ENCODE data around the gene TRAPPC10. TPM values are rescaled to one million over a fixed set of nuclear protein-coding genes. Genes with fewer than 3 reads are reported as not detected.
A peak's percentile ranks its signal among the peaks of the same experiment; 100 is the strongest.

TRAPPC10 gene
- total and polyA plus RNA-seq, 9 of the 15 experiments (the other 6 are each of a cell fraction or from before 2014, with no cell fraction given), result 1.1 to 33.8 (median 24.3) TPM

- TF ChIP-seq ZNF740 (CRISPR knock-in tag; IDR thresholded peaks at IDR 0.05) (no peak), ZNF740 (tag; IDR thresholded peaks at IDR 0.05) (no peak), REST (IDR thresholded peaks at IDR 0.05; ENCODE audit: borderline replicate concordance) (peak; percentile 8; the same call in 1 of the 2 replicates), REST (CRISPR knock-in tag; IDR thresholded peaks at IDR 0.05; ENCODE audit: low read depth) (no peak), NCOA6 (IDR thresholded peaks at IDR 0.05) (no peak), SP1 (CRISPR knock-in tag; IDR thresholded peaks at IDR 0.05) (peak; percentile 6; the same call in 1 of the 2 replicates), SNAPC5 (CRISPR knock-in tag; IDR thresholded peaks at IDR 0.05) (0 out of 2 replicates have a peak, but pooled peaks have one; percentile 19), ASH1L (IDR thresholded peaks at IDR 0.05; ENCODE audit: borderline replicate concordance, low read depth, partially characterized antibody) (peak; percentile 39), ARID4B (CRISPR knock-in tag; IDR thresholded peaks at IDR 0.05) (0 out of 2 replicates have a peak, but pooled peaks have one; percentile 35), CHD1 (IDR thresholded peaks at IDR 0.05; ENCODE audit: low read length) (peak; percentile 59), ETS1 (conservative IDR thresholded peaks at IDR 0.05; ENCODE audit: control insufficient read depth, low read depth, low read length) (no peak)
These were observed 1.4 kb downstream of the TRAPPC10 start (continued) for GRCh38 chr21:44013380-44014088.

Data from K562 (cell line).